Heart right ventricle (tissue), 16 donors: ENCODE measurements around the gene NAA38. TPM values are rescaled to one million over a fixed set of nuclear protein-coding genes. Genes with fewer than 3 reads are reported as not detected.
A peak's percentile ranks its signal among the peaks of the same experiment; 100 is the strongest.

Source experiments
- ATAC-seq, 8 donors: fragments of 200-7000 bp; cut with Tn5 transposase; one replicate each; pipeline ENCODE4 v1.9.1; 2020; ENCODE audit warnings: mild to moderate bottlenecking in 8 of 8, moderate library complexity in 8 of 8, moderate number of reproducible peaks in 1 of 8
- DNase-seq, 2 donors: peaks; one replicate each; pipeline ENCODE4 v3.0.0-alpha.2; 2020
- H3K27ac ChIP-seq, 10 donors: fragments of 200-600 bp; sonication (generic) in 2 of 10; one replicate each; pipeline versions ENCODE4 v1.5.0 to v1.8.0; 2020 to 2022; ENCODE audit warnings: mild to moderate bottlenecking in 3 of 10
- H3K27me3 ChIP-seq, 7 donors: fragments of 200-600 bp; one replicate each; pipeline ENCODE4 v1.8.0; 2021 to 2022; ENCODE audit warnings: mild to moderate bottlenecking in 2 of 7
- H3K36me3 ChIP-seq, 9 donors: fragments of 200-600 bp; sonication (generic) in 1 of 9; one replicate each; pipeline versions ENCODE4 v1.5.0 to v1.8.0; 2020 to 2022; ENCODE audit warnings: mild to moderate bottlenecking in 2 of 9
- H3K4me1 ChIP-seq, 9 donors: fragments of 200-600 bp; sonication (generic) in 1 of 9; one replicate each; pipeline versions ENCODE4 v1.5.0 to v1.8.0; 2020 to 2022; ENCODE audit warnings: mild to moderate bottlenecking in 4 of 9
- H3K4me3 ChIP-seq, 10 donors: fragments of 200-600 bp; sonication (generic) in 2 of 10; one replicate each; pipeline versions ENCODE4 v1.5.0 to v1.8.0; 2020 to 2022; ENCODE audit warnings: mild to moderate bottlenecking in 7 of 10, moderate library complexity in 2 of 10
- H3K9me3 ChIP-seq, 11 donors: fragments of 200-600 bp in 10 of 11; sonication (generic) in 2 of 11; one replicate each; pipeline versions ENCODE4 v1.5.0 to v1.8.0; 2013 to 2022; ENCODE audit warnings: mild to moderate bottlenecking in 2 of 11, control low read depth in 1 of 11, moderate library complexity in 1 of 11
- WGBS, 2 donors: extraction: QIAGEN DNeasy Blood & Tissue Kit; methylation state at CpG; one replicate each; pipeline ENCODE4 v1.1.7; 2013; ENCODE audit warnings: inconsistent platforms in 1 of 2; 5-methylcytosine and 5-hydroxymethylcytosine counted together
- intact Hi-C, 10 donors: fragments of 100-400 bp; cut with DNase I; formaldehyde crosslinking; loops; one replicate each; pipeline versions ENCODE4 v1.11.1 to v1.14.2; 2022
- polyA plus RNA-seq, 2 donors: library from polyadenylated mRNA; stranded (reverse); fragments of 200-250 nt; gene quantifications; one replicate each; pipeline ENCODE4 v1.2.3, GENCODE V29; 2013
- total RNA-seq, 10 donors: library from RNA; stranded (reverse); fragmentation: NEBNext Ultra II Directional in 3 of 10; extraction: Animal tissue kit (Norgen Biotek cat#: 25700) in 3 of 10; gene quantifications; one replicate each; pipeline versions ENCODE4 v1.2.1 to v1.2.4, GENCODE V29; 2021 to 2023
- TF ChIP-seq, protein P1 (sequence below), 9 donors: fragments of 200-600 bp; sonication (generic) in 2 of 9; IDR thresholded peaks; one replicate each; pipeline versions ENCODE4 v1.5.0 to v1.8.0; 2021 to 2022; ENCODE audit warnings: antibody characterized with exemption in 9 of 9, mild to moderate bottlenecking in 5 of 9, moderate library complexity in 1 of 9
- donor health status: Arrhythmogenic right ventricular cardiomyopathy.
- donor health status: ischemic (EF 13 %, LVEDD 7.1; RV severe dilation, severe dysfunction).
- donor health status: healthy with polysubstance abuse.
- donor health status: DM: no; HTN: yes; CAD: no.
- donor health status: DM: no; HTN: no; CAD: no.
- donor health status: ischemic (EF 25% LVEDD 6.9; RV normal size, moderate dysfunction).
- donor health status: ischemic (EF 25% LVEDD 5.7; RV mildly dilated, moderate dysfunction).
- donor health status: healthy.
- donor health status: DM: yes; HTN: yes; CAD: no.
- donor health status: Ischemic cardiomyopathy.
- donor health status: ischemic (EF 35%, LVEDD 5.7; RV mildly dilated, moderate dysfunction).
- donor health status: nonischemic (EF 11% LVEDD 7.7; RV severe dilation, severe dysfunction).
- donor health status: DM: yes; HTN: yes; CAD: no.
- donor health status: PGD.
- donor health status: ischemic (EF 29% LVEDD 5.4; RV normal size, mild dysfunction).
- donor health status: nonischemic (EF 23%, LVEDD 6.1; RV moderate dilation, normal function).

Gene NAA38
- total and polyA plus RNA-seq, 12 donors, result 59.2 to 167 (median 75.2) TPM

- Histone ChIP-seq H3K27me3 (no peaks in the 10 kb centered on the region), H3K27ac (peak overlapping the region; percentile 6 to 98 (median 92)), H3K36me3 (peaks cover 0 to 22% (median 10%) of the 10 kb centered on the region in 9 donors), H3K4me3 (peak overlapping the region; percentile 40 to 96 (median 78)), H3K9me3 (no peaks in the 10 kb centered on the region), H3K4me1 (peaks cover 18 to 83% (median 62%) of the 10 kb centered on the region in 9 donors)
- DNase-seq (peak in 1 of 2 donors; percentile 27), ATAC-seq (no peak)
- 5 to 7% methylated on average over 11 to 78 of the region's 100 CpGs for WGBS, 2 donors
- TF ChIP-seq, protein P1, sequence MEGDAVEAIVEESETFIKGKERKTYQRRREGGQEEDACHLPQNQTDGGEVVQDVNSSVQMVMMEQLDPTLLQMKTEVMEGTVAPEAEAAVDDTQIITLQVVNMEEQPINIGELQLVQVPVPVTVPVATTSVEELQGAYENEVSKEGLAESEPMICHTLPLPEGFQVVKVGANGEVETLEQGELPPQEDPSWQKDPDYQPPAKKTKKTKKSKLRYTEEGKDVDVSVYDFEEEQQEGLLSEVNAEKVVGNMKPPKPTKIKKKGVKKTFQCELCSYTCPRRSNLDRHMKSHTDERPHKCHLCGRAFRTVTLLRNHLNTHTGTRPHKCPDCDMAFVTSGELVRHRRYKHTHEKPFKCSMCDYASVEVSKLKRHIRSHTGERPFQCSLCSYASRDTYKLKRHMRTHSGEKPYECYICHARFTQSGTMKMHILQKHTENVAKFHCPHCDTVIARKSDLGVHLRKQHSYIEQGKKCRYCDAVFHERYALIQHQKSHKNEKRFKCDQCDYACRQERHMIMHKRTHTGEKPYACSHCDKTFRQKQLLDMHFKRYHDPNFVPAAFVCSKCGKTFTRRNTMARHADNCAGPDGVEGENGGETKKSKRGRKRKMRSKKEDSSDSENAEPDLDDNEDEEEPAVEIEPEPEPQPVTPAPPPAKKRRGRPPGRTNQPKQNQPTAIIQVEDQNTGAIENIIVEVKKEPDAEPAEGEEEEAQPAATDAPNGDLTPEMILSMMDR (IDR thresholded peaks at IDR 0.05), result no peak
- intact Hi-C loops, result loop anchor here in 2 of 10 donors (5.0 kb wide), 2 partner anchors 48 to 52 kb away; partner anchors contain the start of genes CNTROB (in 1 of the 2), KDM6B (in 1 of the 2) and TRAPPC1 (in 1 of the 2)
These were observed 27.4 kb upstream of the NAA38 start for GRCh38 chr17:7884581-7885366.

DNA sequence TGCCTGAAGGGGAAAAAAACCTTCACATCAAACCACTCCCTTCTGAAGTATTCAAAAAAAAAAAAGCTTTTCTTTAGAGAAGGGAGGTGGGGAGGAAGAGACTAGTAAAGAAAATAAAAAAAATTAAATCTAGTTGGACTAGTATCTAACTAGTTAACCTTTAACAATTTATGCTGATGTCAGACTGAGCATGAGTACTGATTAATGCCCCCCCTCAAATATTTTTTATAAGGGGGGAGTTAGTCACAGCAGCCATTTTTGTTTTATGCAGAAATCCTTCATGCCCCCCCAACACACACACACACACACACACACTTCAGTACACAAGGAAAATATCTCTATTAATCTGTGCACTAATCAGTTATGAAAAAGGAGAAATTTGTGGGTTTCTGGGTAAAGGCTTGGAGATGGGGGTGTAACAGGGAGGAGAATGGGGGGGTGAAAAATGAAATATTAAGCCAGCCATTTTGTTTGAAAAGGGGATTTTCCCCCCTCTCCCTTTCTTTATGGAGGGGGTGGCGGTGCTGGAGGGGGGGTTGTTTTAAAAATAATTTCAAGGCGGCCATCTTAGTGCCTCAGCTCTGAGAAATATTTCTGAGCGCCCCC is 26.5 kb upstream of the NAA38 start:
- DNase-seq (no peak), ATAC-seq (no peak)
- 23 to 45% methylated on average over 3 of the region's 3 CpGs for WGBS, 2 donors
- Histone ChIP-seq H3K4me3 (peak overlapping the region in 8 of 10 donors; percentile 18 to 78 (median 44)), H3K36me3 (peaks cover 0 to 31% (median 10%) of the 10 kb centered on the region in 9 donors), H3K9me3 (no peaks in the 10 kb centered on the region), H3K27ac (peak overlapping the region in 6 of 10 donors; percentile 3 to 94 (median 74)), H3K4me1 (peaks cover 11 to 77% (median 53%) of the 10 kb centered on the region in 9 donors), H3K27me3 (no peaks in the 10 kb centered on the region)
- TF ChIP-seq, protein P1 (IDR thresholded peaks at IDR 0.05), result no peak
- intact Hi-C loops, result no loop called here

DNA sequence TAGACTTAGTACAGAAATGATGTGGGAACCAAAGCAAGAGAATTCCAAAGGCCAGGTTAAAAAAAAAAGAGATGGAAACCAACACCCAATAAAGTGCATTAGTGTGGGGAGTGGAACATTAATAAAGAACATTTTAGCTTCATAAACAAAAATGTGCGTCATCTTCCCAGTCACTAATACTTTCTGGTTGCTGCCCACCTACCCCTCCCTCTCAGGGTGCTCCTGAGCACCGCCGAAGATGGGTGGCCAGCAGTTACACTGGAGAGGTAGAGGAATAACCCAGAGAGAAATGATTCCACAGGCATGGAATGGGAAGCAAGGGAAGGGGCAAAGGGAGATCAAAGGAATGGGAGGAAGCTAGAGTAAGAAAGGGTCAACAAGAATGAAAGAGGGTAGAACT is 25.3 kb upstream of the NAA38 start:
- Histone ChIP-seq H3K27me3 (no peaks in the 10 kb centered on the region), H3K4me1 (peaks cover 3 to 65% (median 41%) of the 10 kb centered on the region in 9 donors), H3K9me3 (no peaks in the 10 kb centered on the region), H3K36me3 (peaks cover 0 to 41% (median 10%) of the 10 kb centered on the region in 9 donors), H3K4me3 (no peak overlapping the region), H3K27ac (peak overlapping the region in 2 of 10 donors; percentile 57 to 76)
- intact Hi-C loops, result no loop called here
- DNase-seq (no peak), ATAC-seq (no peak)
- TF ChIP-seq, protein P1 (IDR thresholded peaks at IDR 0.05), result no peak
- 83 to 92% methylated on average over 3 of the region's 3 CpGs for WGBS, 2 donors

GRCh38 chr17:7882068-7882467 is 24.7 kb upstream of the NAA38 start:
- Histone ChIP-seq H3K4me3 (no peak overlapping the region), H3K36me3 (peaks cover 0 to 47% (median 10%) of the 10 kb centered on the region in 9 donors), H3K9me3 (no peaks in the 10 kb centered on the region), H3K27me3 (no peaks in the 10 kb centered on the region), H3K27ac (peak overlapping the region in 1 of 10 donors; percentile 15), H3K4me1 (peaks cover 2 to 59% (median 36%) of the 10 kb centered on the region in 9 donors)
- WGBS, 2 donors, result 75 to 81% methylated on average over 7 of the region's 7 CpGs
- DNase-seq (no peak), ATAC-seq (no peak)
- intact Hi-C loops, result no loop called here
- TF ChIP-seq, protein P1 (IDR thresholded peaks at IDR 0.05), result no peak
